Neural cell (in vitro differentiated cells): ENCODE results near the gene CCIN.

Source experiments
- CTCF ChIP-seq: fragments of 450-650 bp; IDR thresholded peaks from 2 replicates; pipeline ENCODE4 v1.5.1; 2014; ENCODE audit warnings: antibody characterized with exemption, mild to moderate bottlenecking, moderate library complexity; ENCODE audit not compliant: poor library complexity, severe bottlenecking
- EZH2 ChIP-seq: fragments of 200-600, 300-800 bp; shearing (Covaris generic), sonication (generic); IDR thresholded peaks from 2 replicates; pipeline ENCODE4 v1.6.1; 2014; ENCODE audit warnings: antibody characterized with exemption, low read length, borderline replicate concordance, mild to moderate bottlenecking; ENCODE audit not compliant: insufficient read depth, poor library complexity, severe bottlenecking
- POLR2AphosphoS5 ChIP-seq: IDR thresholded peaks from 2 replicates; pipeline ENCODE4 v1.6.1; 2012

GRCh38 chr9:36190388-36191289 is 21.5 kb downstream of the CCIN start, which contains the start of gene CLTA:
- peak; percentile 85 for TF ChIP-seq CTCF
- peak; percentile 95 for TF ChIP-seq POLR2AphosphoS5
- TF ChIP-seq EZH2 = no peak
